Nephron (organoid): Measurements from ENCODE around the gene JPH2.

Experiments
- H3K27ac Mint-ChIP-seq, 3 experiments: 2 replicates each; pipeline ENCODE4 v1.8.0; 2020; ENCODE audit warnings: mixed read lengths in 3 of 3, mild to moderate bottlenecking in 2 of 3, moderate library complexity in 1 of 3
- H3K27me3 Mint-ChIP-seq: 2 replicates; pipeline ENCODE4 v1.8.0; 2021; ENCODE audit warnings: low read depth, mild to moderate bottlenecking, moderate library complexity, mixed read lengths
- H3K36me3 Mint-ChIP-seq: 2 replicates; pipeline ENCODE4 v1.8.0; 2020; ENCODE audit warnings: low read depth, mixed read lengths
- H3K4me1 Mint-ChIP-seq: 2 replicates; pipeline ENCODE4 v1.8.0; 2020; ENCODE audit warnings: mixed read lengths
- H3K4me3 Mint-ChIP-seq, 3 experiments: 2 replicates each; pipeline ENCODE4 v1.8.0; 2020; ENCODE audit warnings: mild to moderate bottlenecking in 3 of 3, mixed read lengths in 3 of 3, moderate library complexity in 2 of 3
- H3K9me3 Mint-ChIP-seq: 2 replicates; pipeline ENCODE4 v1.8.0; 2020; ENCODE audit warnings: mixed read lengths
- TF ChIP-seq, protein P1 (sequence below), 3 experiments: fragments of 200-600 bp; sonication (generic); IDR thresholded peaks; one replicate each; pipeline ENCODE4 v1.5.0; 2021; ENCODE audit warnings: antibody characterized with exemption in 3 of 3; ENCODE audit not compliant: unreplicated experiment in 3 of 3

JPH2 gene

DNA sequence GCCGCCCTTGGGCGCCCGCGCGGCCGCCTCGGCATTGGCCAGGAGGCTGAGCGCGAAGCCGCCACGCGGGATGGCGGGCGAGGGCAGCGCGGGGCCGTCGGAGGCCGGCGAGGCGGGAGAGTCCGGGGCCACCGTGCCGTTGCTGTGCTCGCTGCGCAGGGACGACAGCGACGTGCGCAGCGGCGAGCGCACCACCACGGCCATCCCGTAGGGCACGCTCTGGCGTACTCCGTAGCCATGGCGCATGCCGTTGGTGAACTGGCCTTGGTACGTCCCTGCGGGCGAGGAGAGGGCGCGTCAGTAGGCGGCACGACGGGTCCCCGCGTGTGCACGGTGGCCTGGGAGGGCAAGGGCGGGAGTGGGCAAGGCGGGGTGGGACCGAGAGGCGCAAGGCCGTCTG is 26.9 kb downstream of the JPH2 start:
- Mint-ChIP-seq H3K27ac (no peak overlapping the region), H3K4me3 (no peak overlapping the region), H3K27me3 (peaks cover 13% of the 10 kb centered on the region), H3K9me3 (no peaks in the 10 kb centered on the region), H3K36me3 (no peaks in the 10 kb centered on the region), H3K4me1 (peaks cover 32% of the 10 kb centered on the region)
- TF ChIP-seq, protein P1, sequence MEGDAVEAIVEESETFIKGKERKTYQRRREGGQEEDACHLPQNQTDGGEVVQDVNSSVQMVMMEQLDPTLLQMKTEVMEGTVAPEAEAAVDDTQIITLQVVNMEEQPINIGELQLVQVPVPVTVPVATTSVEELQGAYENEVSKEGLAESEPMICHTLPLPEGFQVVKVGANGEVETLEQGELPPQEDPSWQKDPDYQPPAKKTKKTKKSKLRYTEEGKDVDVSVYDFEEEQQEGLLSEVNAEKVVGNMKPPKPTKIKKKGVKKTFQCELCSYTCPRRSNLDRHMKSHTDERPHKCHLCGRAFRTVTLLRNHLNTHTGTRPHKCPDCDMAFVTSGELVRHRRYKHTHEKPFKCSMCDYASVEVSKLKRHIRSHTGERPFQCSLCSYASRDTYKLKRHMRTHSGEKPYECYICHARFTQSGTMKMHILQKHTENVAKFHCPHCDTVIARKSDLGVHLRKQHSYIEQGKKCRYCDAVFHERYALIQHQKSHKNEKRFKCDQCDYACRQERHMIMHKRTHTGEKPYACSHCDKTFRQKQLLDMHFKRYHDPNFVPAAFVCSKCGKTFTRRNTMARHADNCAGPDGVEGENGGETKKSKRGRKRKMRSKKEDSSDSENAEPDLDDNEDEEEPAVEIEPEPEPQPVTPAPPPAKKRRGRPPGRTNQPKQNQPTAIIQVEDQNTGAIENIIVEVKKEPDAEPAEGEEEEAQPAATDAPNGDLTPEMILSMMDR (IDR thresholded peaks at IDR 0.05; ENCODE audit: unreplicated experiment in 3 of 3), result no peak

DNA sequence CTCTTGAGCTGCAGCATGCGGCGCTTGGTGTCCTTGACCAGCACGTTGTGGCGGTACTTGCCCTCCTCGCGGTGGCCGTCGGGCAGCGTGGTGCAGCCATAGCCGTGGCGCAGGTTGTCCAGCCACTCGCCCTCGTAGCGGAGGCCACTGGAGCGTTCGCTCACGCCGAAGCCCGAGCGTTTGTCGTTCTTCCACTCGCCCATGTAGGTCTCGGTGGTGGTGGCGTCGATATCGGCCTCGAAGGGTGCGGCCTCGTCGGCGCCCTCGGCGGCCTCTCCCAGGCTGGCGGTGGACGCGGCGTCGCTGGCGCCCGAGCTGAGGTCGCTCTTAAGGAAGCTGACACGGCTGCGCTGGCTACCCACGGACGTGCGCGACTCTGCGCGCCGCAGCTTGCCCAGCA is 27.3 kb downstream of the JPH2 start:
- TF ChIP-seq, protein P1 (IDR thresholded peaks at IDR 0.05; ENCODE audit: unreplicated experiment in 3 of 3), result no peak
- Mint-ChIP-seq H3K36me3 (no peaks in the 10 kb centered on the region), H3K27me3 (peaks cover 13% of the 10 kb centered on the region), H3K27ac (no peak overlapping the region), H3K9me3 (no peaks in the 10 kb centered on the region), H3K4me1 (peaks cover 37% of the 10 kb centered on the region), H3K4me3 (no peak overlapping the region)

DNA sequence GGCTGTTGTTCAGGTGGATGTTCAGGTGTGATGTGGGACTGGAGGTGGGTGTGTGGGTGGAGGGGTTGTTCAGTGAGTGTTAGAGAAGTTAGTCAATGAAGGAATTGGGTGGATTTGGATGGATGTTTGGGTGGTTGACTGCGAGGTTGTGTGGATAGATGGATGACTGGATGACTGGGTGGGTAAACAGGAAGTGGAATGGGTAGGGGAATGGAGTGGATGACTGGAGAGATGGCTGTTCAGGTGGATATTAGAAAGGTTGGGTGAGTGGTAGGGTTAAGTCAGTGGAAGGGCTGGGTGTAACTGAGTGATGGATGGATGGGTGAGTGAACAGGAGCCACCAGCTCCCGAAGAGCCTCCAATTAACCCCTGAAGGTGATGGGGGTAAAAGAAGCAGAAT is 27.9 kb downstream of the JPH2 start:
- H3K9me3 Mint-ChIP-seq, result no peaks in the 10 kb centered on the region
- H3K27me3 Mint-ChIP-seq, result peaks cover 10% of the 10 kb centered on the region
- TF ChIP-seq, protein P1 (IDR thresholded peaks at IDR 0.05; ENCODE audit: unreplicated experiment in 3 of 3), result no peak
- no peak overlapping the region for H3K27ac Mint-ChIP-seq
- H3K4me1 Mint-ChIP-seq, result peaks cover 36% of the 10 kb centered on the region
- no peak overlapping the region for H3K4me3 Mint-ChIP-seq
- no peaks in the 10 kb centered on the region for H3K36me3 Mint-ChIP-seq

DNA sequence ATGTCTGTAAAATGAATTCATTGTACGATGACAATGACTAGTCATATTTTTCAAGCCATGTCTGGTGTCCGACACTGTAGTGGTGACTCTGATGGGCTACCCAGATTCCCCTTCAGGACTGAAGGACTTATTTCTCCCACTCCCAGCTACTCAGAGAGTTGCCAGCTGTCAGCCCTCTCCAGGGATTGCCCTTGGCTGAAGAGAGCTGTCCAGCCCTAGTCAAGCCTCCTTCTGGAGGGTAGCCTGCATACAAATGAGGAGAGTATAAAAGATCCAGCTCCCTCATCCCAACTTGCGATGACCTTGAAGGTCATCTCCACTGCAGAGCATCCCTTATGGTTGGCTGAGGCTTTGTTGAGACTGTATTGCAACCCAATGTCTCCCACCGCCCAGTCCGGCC is 29.9 kb downstream of the JPH2 start:
- peaks cover 45% of the 10 kb centered on the region for H3K4me1 Mint-ChIP-seq
- no peaks in the 10 kb centered on the region for H3K36me3 Mint-ChIP-seq
- peaks cover 6% of the 10 kb centered on the region for H3K27me3 Mint-ChIP-seq

DNA sequence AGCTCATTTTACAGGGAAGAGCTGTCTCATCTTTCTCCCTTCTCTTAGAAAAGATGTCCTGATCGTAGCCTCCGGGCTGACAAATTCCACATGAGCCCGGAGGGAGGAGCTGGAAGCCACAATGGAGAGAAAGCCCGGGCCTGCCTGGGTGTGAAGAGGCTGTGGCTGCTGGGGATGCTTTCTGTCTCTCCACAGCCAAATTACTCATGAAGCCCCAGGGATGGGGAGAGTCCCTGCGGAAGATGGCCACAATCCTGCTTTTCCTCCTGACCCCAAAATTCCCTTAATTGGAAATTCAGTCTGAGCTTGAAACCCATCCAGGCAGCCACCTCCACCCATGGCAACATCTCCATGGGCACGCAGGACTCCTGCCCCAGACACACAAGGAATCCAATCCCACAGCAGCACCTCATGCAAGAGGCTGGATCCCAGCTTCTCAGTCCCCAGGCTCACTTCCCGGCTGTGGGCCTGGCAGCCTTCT is 32.4 kb downstream of the JPH2 start:
- Mint-ChIP-seq H3K9me3 (peaks cover 3% of the 10 kb centered on the region), H3K27me3 (peaks cover 6% of the 10 kb centered on the region), H3K4me3 (no peak overlapping the region), H3K36me3 (peaks cover 5% of the 10 kb centered on the region), H3K4me1 (peaks cover 45% of the 10 kb centered on the region), H3K27ac (no peak overlapping the region)
- TF ChIP-seq, protein P1 (IDR thresholded peaks at IDR 0.05; ENCODE audit: unreplicated experiment in 3 of 3), result no peak

More for the DNA sequence above, 29.9 kb downstream of the JPH2 start:
- Mint-ChIP-seq H3K4me3 (no peak overlapping the region), H3K27ac (no peak overlapping the region), H3K9me3 (no peaks in the 10 kb centered on the region)
- TF ChIP-seq, protein P1 (IDR thresholded peaks at IDR 0.05; ENCODE audit: unreplicated experiment in 3 of 3), result no peak

DNA sequence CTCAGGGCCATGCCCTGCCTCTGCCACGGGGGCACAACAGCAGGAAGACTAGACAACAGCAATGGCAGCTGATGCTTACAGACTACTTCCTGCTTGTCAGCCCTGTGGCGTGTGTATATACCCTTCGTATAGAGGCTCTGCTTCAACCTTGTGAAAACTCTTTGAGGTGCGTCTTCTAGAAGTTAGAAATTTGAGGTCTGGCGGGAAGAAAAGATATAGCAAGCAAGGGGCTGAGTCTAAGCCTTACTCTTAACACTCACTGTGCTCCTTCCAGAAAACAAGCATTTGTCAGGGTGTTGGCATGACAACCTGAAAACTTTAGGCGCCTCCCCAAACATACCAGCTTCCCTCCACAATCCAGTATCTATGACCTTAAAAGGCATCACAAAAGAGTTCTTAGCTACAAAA is 33.3 kb downstream of the JPH2 start:
- Mint-ChIP-seq H3K27ac (peak overlapping the region in 2 of 3 experiments; percentile 29 to 57), H3K4me3 (no peak overlapping the region), H3K4me1 (peaks cover 39% of the 10 kb centered on the region), H3K36me3 (peaks cover 5% of the 10 kb centered on the region), H3K27me3 (peaks cover 1% of the 10 kb centered on the region), H3K9me3 (peaks cover 3% of the 10 kb centered on the region)
- TF ChIP-seq, protein P1 (IDR thresholded peaks at IDR 0.05; ENCODE audit: unreplicated experiment in 3 of 3), result no peak
